ENCODE data around the gene P3H1.
"Not testable (repeated sequence)": the region's sequence is repeated elsewhere in the genome, so short reads cannot be mapped to it uniquely, and the experiment has no call there.

The P3H1 gene

GRCh38 chr1:42766741-42767509 is at the start of gene P3H1, which contains the start of gene C1orf50:
Gene P3H1 (minus strand): TSS chr1:42767028. CDS start chr1:42766971, 57 bp downstream.
Gene C1orf50 (plus strand): TSS chr1:42767249. CDS start chr1:42767312, 63 bp downstream.
- DNase-seq = peak; percentile 99

GRCh38 chr1:42815941-42816584 is 49.2 kb upstream of the P3H1 start:
- no peak for DNase-seq

GRCh38 chr1:42814815-42815214 is 48.0 kb upstream of the P3H1 start:
- DNase-seq = not testable (repeated sequence)

GRCh38 chr1:42807056-42807668 is 40.3 kb upstream of the P3H1 start:
- peak; percentile 79 for DNase-seq

- no peak for DNase-seq
These were observed 39.8 kb upstream of the P3H1 start for GRCh38 chr1:42806593-42806992.

GRCh38 chr1:42806171-42806570 is 39.3 kb upstream of the P3H1 start:
- no peak for DNase-seq

- no peak for DNase-seq
These were observed 35.1 kb upstream of the P3H1 start for GRCh38 chr1:42801832-42802473.

- no peak for DNase-seq
These were observed 31.2 kb upstream of the P3H1 start for GRCh38 chr1:42797979-42798378.

GRCh38 chr1:42797414-42797813 is 30.6 kb upstream of the P3H1 start:
- no peak for DNase-seq

- DNase-seq = no peak
These were observed 27.0 kb upstream of the P3H1 start for GRCh38 chr1:42793824-42794223.

- no peak for DNase-seq
These were observed 21.2 kb upstream of the P3H1 start for GRCh38 chr1:42788021-42788420.

- no peak for DNase-seq
These were observed 19.3 kb upstream of the P3H1 start for GRCh38 chr1:42786097-42786496.

- no peak for DNase-seq
These were observed 18.3 kb upstream of the P3H1 start, which contains the start of gene TMEM269 for GRCh38 chr1:42784946-42785693. Gene TMEM269 (plus strand): TSS chr1:42784991. CDS start chr1:42789894, 4,903 bp downstream.

- no peak for DNase-seq
These were observed 17.7 kb upstream of the P3H1 start for GRCh38 chr1:42784547-42784945.

- no peak for DNase-seq
These were observed 16.3 kb upstream of the P3H1 start for GRCh38 chr1:42783092-42783491.

- DNase-seq = no peak
These were observed 13.3 kb upstream of the P3H1 start for GRCh38 chr1:42780176-42780575.

GRCh38 chr1:42779725-42780124 is 12.9 kb upstream of the P3H1 start:
- DNase-seq = no peak

- DNase-seq = peak; percentile 58
These were observed 11.0 kb upstream of the P3H1 start for GRCh38 chr1:42777852-42778251.

GRCh38 chr1:42776502-42776901 is 9.7 kb upstream of the P3H1 start:
- DNase-seq = no peak

GRCh38 chr1:42774928-42775526 is 8.2 kb upstream of the P3H1 start:
- DNase-seq = no peak

GRCh38 chr1:42773420-42773819 is 6.6 kb upstream of the P3H1 start:
- DNase-seq = no peak

- no peak for DNase-seq
These were observed 3.0 kb upstream of the P3H1 start for GRCh38 chr1:42769811-42770210.

Data from NCI-H1694 (cell line).